Retinal pigment epithelial cell (primary cell): ENCODE measurements around the gene RHBDL2.
"Not testable (repeated sequence)": the region's sequence is repeated elsewhere in the genome, so short reads cannot be mapped to it uniquely, and the experiment has no call there.

Source experiments
- DNase-seq: peaks from one replicate; pipeline ENCODE4 v3.0.0-alpha.2; 2010; ENCODE audit warnings: low read depth
- H3K4me3 ChIP-seq: 2 replicates; pipeline ENCODE4 v1.5.1; 2011; ENCODE audit warnings: mild to moderate bottlenecking, low read length, control low read depth, moderate library complexity
- CTCF ChIP-seq: conservative IDR thresholded peaks from 2 replicates; pipeline ENCODE4 v1.5.1; 2011; ENCODE audit warnings: low read depth, low read length, control low read depth, inconsistent platforms

The RHBDL2 gene

GRCh38 chr1:38941527-38942019 lies at the start of gene RHBDL2:
Gene RHBDL2, minus strand, starts transcription at chr1:38941830. Its CDS starts 22,618 bp downstream, at chr1:38919212.
- no peak for TF ChIP-seq CTCF
- no peak for DNase-seq

GRCh38 chr1:38990738-38991637 lies 49.4 kb upstream of the RHBDL2 start, which contains the start of gene AKIRIN1:
Gene AKIRIN1, plus strand, starts transcription at chr1:38991276. Its CDS starts 105 bp downstream, at chr1:38991381.
- peak; percentile 89 for DNase-seq
- peak within 1 kb of the TSS; percentile 93 for H3K4me3 ChIP-seq
- no peak for TF ChIP-seq CTCF

More at GRCh38 chr1:38941527-38942019, at the start of gene RHBDL2:
- H3K4me3 ChIP-seq: no peak within 1 kb of the TSS

GRCh38 chr1:38990386-38990737 lies 48.7 kb upstream of the RHBDL2 start:
- no peak for DNase-seq
- H3K4me3 ChIP-seq: peak overlapping the region; percentile 68
- no peak for TF ChIP-seq CTCF

- DNase-seq: no peak
- no peak overlapping the region for H3K4me3 ChIP-seq
- TF ChIP-seq CTCF: no peak
Measured at GRCh38 chr1:38989979-38990378, 48.3 kb upstream of the RHBDL2 start.

- not testable (repeated sequence) for H3K4me3 ChIP-seq, DNase-seq
Measured at GRCh38 chr1:38979380-38979779, 37.8 kb upstream of the RHBDL2 start.

- not testable (repeated sequence) for H3K4me3 ChIP-seq, DNase-seq
Measured at GRCh38 chr1:38978245-38978542, 36.6 kb upstream of the RHBDL2 start.

- DNase-seq, H3K4me3 ChIP-seq: not testable (repeated sequence)
Measured at GRCh38 chr1:38977399-38978244, 36.0 kb upstream of the RHBDL2 start.

- TF ChIP-seq CTCF: no peak
- H3K4me3 ChIP-seq: no peak overlapping the region
- no peak for DNase-seq
Measured at GRCh38 chr1:38973659-38974437, 32.2 kb upstream of the RHBDL2 start.

- H3K4me3 ChIP-seq, DNase-seq: not testable (repeated sequence)
Measured at GRCh38 chr1:38973145-38973544, 31.5 kb upstream of the RHBDL2 start.
